Measurements from ENCODE around the gene MCF2L.

DNA sequence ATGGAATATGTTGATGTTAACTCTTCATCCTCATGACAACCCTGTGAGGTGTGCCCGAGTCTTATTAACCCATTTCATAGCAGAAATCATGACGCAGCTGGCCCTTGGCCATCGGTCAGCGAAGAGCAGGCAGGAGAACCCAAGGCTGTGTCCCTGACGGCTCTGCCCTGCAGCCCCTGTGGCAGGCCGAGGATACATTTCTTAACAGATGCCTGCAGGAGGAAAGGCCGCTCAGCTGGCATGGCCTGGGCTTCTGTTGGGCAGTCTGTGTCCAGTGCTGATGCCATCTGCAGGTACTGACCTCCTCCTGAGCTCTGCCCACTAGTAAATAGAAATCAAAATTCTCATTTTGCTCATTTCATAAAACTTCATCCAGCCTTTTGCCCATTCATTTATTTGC is 35.4 kb upstream of the MCF2L start:
- TF ChIP-seq CTCF (IDR thresholded peaks at IDR 0.05) = no peak
- TF ChIP-seq POLR2A (IDR thresholded peaks at IDR 0.05) = no peak
